PC-9 (cell line): ENCODE results near the gene ANKRD36C. TPM values are rescaled to one million over a fixed set of nuclear protein-coding genes. Genes with fewer than 3 reads are reported as not detected.
"Not testable (repeated sequence)": the region's sequence is repeated elsewhere in the genome, so short reads cannot be mapped to it uniquely, and the experiment has no call there.

Experiments
- Bru-seq: library from RNA; stranded (reverse); fragments of 400-500 nt; gene quantifications from one replicate; lab custom pipeline; 2021; lab: Mats Ljungman, UMichigan
- BruChase-seq, 2 experiments: library from RNA; stranded (reverse); fragments of 400-500 nt; gene quantifications; one replicate each; lab custom pipeline; 2021; lab: Mats Ljungman, UMichigan
- BruUV-seq: library from RNA; stranded (reverse); fragments of 400-500 nt; replicated peaks from 2 replicates; lab custom pipeline; 2021; lab: Mats Ljungman, UMichigan
- CTCF ChIA-PET: fragments of 300-600 bp; sonication (Branson Sonifier 250); formaldehyde crosslinking; loops from one replicate; lab custom pipeline; 2022; ENCODE audit warnings: antibody characterized with exemption; lab: Charles Lee
- POLR2A ChIA-PET: fragments of 300-600 bp; sonication (Branson Sonifier 250); formaldehyde crosslinking; loops from one replicate; lab custom pipeline; 2022; ENCODE audit warnings: antibody characterized with exemption; ENCODE audit not compliant: unreplicated experiment; lab: Charles Lee
- DNase-seq, 2 experiments: peaks; one replicate each; pipeline versions ENCODE4 v3.0.0 to v3.0.0-alpha.2; 2015 to 2022; ENCODE audit warnings: mixed read lengths in 1 of 2
- H2AFZ ChIP-seq: fragments of 200-600 bp; sonication (generic); 2 replicates; pipeline ENCODE4 v1.8.1; 2017; ENCODE audit warnings: antibody characterized with exemption
- H3F3A ChIP-seq: fragments of 200-600 bp; sonication (generic); 2 replicates; pipeline ENCODE4 v1.8.1; 2017; ENCODE audit warnings: antibody characterized with exemption, mild to moderate bottlenecking, low read depth; ENCODE audit not compliant: insufficient read depth
- H3K27ac ChIP-seq: fragments of 200-600 bp; sonication (generic); 2 replicates; pipeline ENCODE4 v1.6.1; 2016; ENCODE audit warnings: mixed run types
- H3K27me3 ChIP-seq: fragments of 200-600 bp; sonication (generic); 2 replicates; pipeline ENCODE4 v1.6.1; 2016; ENCODE audit warnings: low read depth, mixed run types; ENCODE audit not compliant: insufficient read depth
- H3K36me3 ChIP-seq: fragments of 200-600 bp; sonication (generic); 2 replicates; pipeline ENCODE4 v1.6.1; 2016; ENCODE audit warnings: low read depth, mixed run types
- H3K4me1 ChIP-seq: fragments of 200-600 bp; sonication (generic); replicated peaks from 2 replicates; pipeline ENCODE4 v1.6.1; 2016; ENCODE audit warnings: mixed run types; ENCODE audit not compliant: insufficient read depth
- H3K4me2 ChIP-seq: fragments of 200-600 bp; sonication (generic); 2 replicates; pipeline ENCODE4 v1.6.1; 2017; ENCODE audit warnings: mixed run types
- H3K4me3 ChIP-seq: fragments of 200-600 bp; sonication (generic); 2 replicates; pipeline ENCODE4 v1.6.1; 2016; ENCODE audit warnings: mixed run types
- H3K79me2 ChIP-seq: fragments of 200-600 bp; sonication (generic); 2 replicates; pipeline ENCODE4 v1.6.1; 2017; ENCODE audit warnings: low read depth, mixed run types
- H3K9me2 ChIP-seq: fragments of 200-600 bp; sonication (generic); 2 replicates; pipeline ENCODE4 v1.8.1; 2017; ENCODE audit warnings: mild to moderate bottlenecking; ENCODE audit not compliant: insufficient read depth
- H3K9me3 ChIP-seq: fragments of 200-600 bp; sonication (generic); 2 replicates; pipeline ENCODE4 v1.8.1; 2016; ENCODE audit warnings: low read depth; ENCODE audit not compliant: insufficient read depth
- H4K20me1 ChIP-seq: fragments of 200-600 bp; sonication (generic); 2 replicates; pipeline ENCODE4 v1.8.1; 2017; ENCODE audit not compliant: insufficient read depth
- intact Hi-C: fragments of 100-400 bp; cut with micrococcal nuclease; formaldehyde crosslinking; loops from one replicate; pipeline ENCODE4 v1.10.0; 2022; ENCODE audit not compliant: unreplicated experiment
- long read RNA-seq: library from polyadenylated mRNA; stranded (forward); transcript quantifications from one replicate; pipeline ENCODE4 v2.0.0, GENCODE V29; 2022
- total RNA-seq: library from RNA; stranded (reverse); gene quantifications from 2 replicates; pipeline ENCODE4 v1.2.3, GENCODE V29; 2021

Gene ANKRD36C
- total RNA-seq = 25.8 and 28.3 TPM in 2 replicates
- Bru-seq, nascent RNA = percentile 64 among the genes with signal in this experiment
- percentile 74 among the genes with signal in this experiment for BruChase-seq, experiment 1, labeled RNA remaining after a 2-hour chase
- BruChase-seq, experiment 2, labeled RNA remaining after a 6-hour chase = percentile 53 among the genes with signal in this experiment
- long read RNA-seq, partial matches to known transcripts = 0 of 6 reads
- long read RNA-seq, other reads (novel, unspliced or antisense) = 6 of 6 reads

- H4K20me1 ChIP-seq, intact Hi-C loops, H3K79me2 ChIP-seq, H3K9me2 ChIP-seq, BruUV-seq, H3F3A ChIP-seq, H3K9me3 ChIP-seq, H3K36me3 ChIP-seq, CTCF ChIA-PET: not testable (repeated sequence)
- Histone ChIP-seq H3K27me3 (peaks cover 13% of the 10 kb centered on the region; the same call in 1 of the 2 replicates), H3K4me1 (peaks cover 12% of the 10 kb centered on the region; the same call in 1 of the 2 replicates), H3K4me3 (peak within 1 kb of the TSS; percentile 67), H3K27ac (0 out of 2 replicates have a peak within 1 kb of the TSS, but pooled peaks have one; percentile 8), H2AFZ (peak within 1 kb of the TSS; percentile 96), H3K4me2 (peak within 1 kb of the TSS; percentile 95)
- POLR2A ChIA-PET = interaction anchor here (0.7 kb wide), 1 partner anchor 217 kb away, joined by 4 read pairs; the partner anchor contains the start of gene STARD7
- peak; percentile 60 to 65 for DNase-seq
These were observed at the start of gene ANKRD36C for GRCh38 chr2:95991351-95992094. Gene ANKRD36C (minus strand): TSS chr2:95991824. CDS start chr2:95991708, 116 bp downstream.

- H3K36me3 ChIP-seq, BruUV-seq, intact Hi-C loops, H3K4me2 ChIP-seq, DNase-seq, POLR2A ChIA-PET, H3F3A ChIP-seq, H3K27ac ChIP-seq, H3K4me1 ChIP-seq, CTCF ChIA-PET, H4K20me1 ChIP-seq, H3K79me2 ChIP-seq, H3K9me3 ChIP-seq, H3K4me3 ChIP-seq, H3K9me2 ChIP-seq, H2AFZ ChIP-seq, H3K27me3 ChIP-seq: not testable (repeated sequence)
These were observed 43.9 kb upstream of the ANKRD36C start for GRCh38 chr2:96035554-96035953.

- H3K79me2 ChIP-seq, H3K27me3 ChIP-seq, CTCF ChIA-PET, H4K20me1 ChIP-seq, H3F3A ChIP-seq, H3K4me2 ChIP-seq, POLR2A ChIA-PET, BruUV-seq, H3K4me3 ChIP-seq, H3K9me2 ChIP-seq, DNase-seq, intact Hi-C loops, H3K4me1 ChIP-seq, H3K9me3 ChIP-seq, H3K27ac ChIP-seq, H3K36me3 ChIP-seq, H2AFZ ChIP-seq: not testable (repeated sequence)
These were observed 43.2 kb upstream of the ANKRD36C start, which contains the start of gene GPAT2 for GRCh38 chr2:96034792-96035191. Gene GPAT2 (minus strand): TSS chr2:96034916. CDS start chr2:96032359, 2,557 bp downstream.

- H4K20me1 ChIP-seq, H2AFZ ChIP-seq, H3K79me2 ChIP-seq, H3K4me2 ChIP-seq, CTCF ChIA-PET, H3K36me3 ChIP-seq, H3K4me3 ChIP-seq, BruUV-seq, H3K9me2 ChIP-seq, H3K4me1 ChIP-seq, H3K9me3 ChIP-seq, POLR2A ChIA-PET, DNase-seq, intact Hi-C loops, H3K27me3 ChIP-seq, H3K27ac ChIP-seq, H3F3A ChIP-seq: not testable (repeated sequence)
These were observed 42.4 kb upstream of the ANKRD36C start for GRCh38 chr2:96033997-96034396.

- POLR2A ChIA-PET, H3K9me3 ChIP-seq, H3K36me3 ChIP-seq, H3K4me3 ChIP-seq, H3K27me3 ChIP-seq, H4K20me1 ChIP-seq, H3K79me2 ChIP-seq, H3K4me2 ChIP-seq, BruUV-seq, H2AFZ ChIP-seq, H3K27ac ChIP-seq, CTCF ChIA-PET, intact Hi-C loops, H3K9me2 ChIP-seq, DNase-seq, H3F3A ChIP-seq, H3K4me1 ChIP-seq: not testable (repeated sequence)
These were observed 36.2 kb upstream of the ANKRD36C start for GRCh38 chr2:96027725-96028325.

- H3K9me2 ChIP-seq, H3K4me1 ChIP-seq, CTCF ChIA-PET, H4K20me1 ChIP-seq, H3F3A ChIP-seq, POLR2A ChIA-PET, H3K27ac ChIP-seq, DNase-seq, H3K79me2 ChIP-seq, H3K36me3 ChIP-seq, H3K9me3 ChIP-seq, H2AFZ ChIP-seq, intact Hi-C loops, H3K27me3 ChIP-seq, H3K4me2 ChIP-seq, H3K4me3 ChIP-seq: not testable (repeated sequence)
- BruUV-seq = TSS peak; percentile 14
These were observed 34.1 kb upstream of the ANKRD36C start for GRCh38 chr2:96025755-96026154.
